ENCODE results near the gene TOR1B.

DNA sequence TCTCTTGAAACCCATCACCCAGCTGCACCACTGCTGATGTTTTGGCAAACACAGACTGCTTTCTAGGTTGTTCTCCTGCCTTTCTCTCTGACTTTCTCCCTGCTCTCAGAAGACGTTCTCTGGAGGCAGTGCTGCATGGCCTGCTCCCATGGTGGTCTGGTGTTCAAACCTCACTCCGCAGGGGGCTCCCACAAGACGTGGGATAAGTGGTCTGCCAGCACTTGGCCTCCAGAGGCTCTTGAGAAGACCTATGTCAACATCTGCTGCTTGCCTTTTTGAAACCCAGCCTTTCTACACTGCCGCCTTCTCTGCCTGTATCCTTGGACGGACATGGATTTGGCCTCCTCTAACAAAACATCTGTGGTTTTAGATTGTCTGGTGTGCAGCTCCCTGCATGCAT lies 48.8 kb downstream of the TOR1B start:
- no peak for TF ChIP-seq CTCF (IDR thresholded peaks at IDR 0.05; ENCODE audit: low read depth, low read length)
- TF ChIP-seq, protein P1, sequence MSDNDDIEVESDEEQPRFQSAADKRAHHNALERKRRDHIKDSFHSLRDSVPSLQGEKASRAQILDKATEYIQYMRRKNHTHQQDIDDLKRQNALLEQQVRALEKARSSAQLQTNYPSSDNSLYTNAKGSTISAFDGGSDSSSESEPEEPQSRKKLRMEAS (IDR thresholded peaks at IDR 0.05; ENCODE audit: low read depth, low read length): no peak
- no peak for TF ChIP-seq MYC (IDR thresholded peaks at IDR 0.05; ENCODE audit: low read depth, low read length)

All from NB4 (cell line).